ENCODE results near the gene IQCN.

GRCh38 chr19:18218600-18218999 is 55.7 kb downstream of the IQCN start:
- TF ChIP-seq CTCF (conservative IDR thresholded peaks at IDR 0.05; ENCODE audit: low read length), result no peak
- TF ChIP-seq EZH2phosphoT487 (IDR thresholded peaks at IDR 0.05; ENCODE audit: borderline replicate concordance, low read depth, low read length), result no peak
